ENCODE measurements around the gene CCT7. TPM values are rescaled to one million over a fixed set of nuclear protein-coding genes. Genes with fewer than 3 reads are reported as not detected.

CCT7 gene
- total RNA-seq, 1 donor from 2014 or later: 111 TPM

GRCh38 chr2:73225513-73226360 lies 8.4 kb upstream of the CCT7 start:
- no peak for DNase-seq (ENCODE audit: low spot score)

DNA sequence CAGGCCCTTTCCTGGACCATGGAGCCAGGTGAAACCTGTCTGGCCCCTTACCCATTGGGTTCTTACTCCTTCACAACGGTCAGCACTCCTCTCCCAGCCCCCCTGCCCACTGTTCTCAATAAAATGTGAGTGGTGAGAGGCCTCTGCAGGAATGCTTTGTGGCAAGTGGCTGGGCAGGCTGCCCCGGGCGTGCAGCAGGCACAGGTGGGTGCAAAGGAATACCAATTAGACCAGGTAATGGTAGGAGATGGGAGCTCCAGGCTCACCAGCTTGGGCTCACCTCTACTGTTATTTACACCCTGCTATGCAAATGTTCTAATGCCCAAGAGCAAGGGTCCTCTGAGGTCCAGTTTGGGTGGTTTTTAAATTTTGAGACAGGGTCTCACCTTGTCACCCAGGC lies 7.0 kb upstream of the CCT7 start:
- no peak for DNase-seq (ENCODE audit: low spot score)

DNA sequence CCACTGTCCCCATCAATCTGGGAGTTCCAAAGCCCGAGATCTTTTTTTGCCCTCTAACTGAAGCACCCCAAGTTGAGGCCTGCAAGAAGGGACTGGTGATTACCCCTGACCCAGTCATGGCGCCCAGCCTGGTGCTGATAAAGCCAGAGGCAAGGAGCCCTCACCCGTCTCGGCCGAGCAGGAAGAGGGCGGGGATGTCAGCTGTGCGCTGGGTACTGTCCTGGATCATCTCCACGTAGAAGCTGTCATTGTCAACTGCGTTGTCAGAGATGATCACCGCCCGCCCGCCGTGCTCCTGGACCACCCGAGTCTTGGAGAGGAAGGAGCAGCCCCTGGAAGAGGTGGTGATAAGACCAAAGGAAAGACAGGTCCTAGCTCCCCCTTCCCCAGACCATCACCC lies 5.5 kb upstream of the CCT7 start:
- no peak for DNase-seq (ENCODE audit: low spot score)

DNA sequence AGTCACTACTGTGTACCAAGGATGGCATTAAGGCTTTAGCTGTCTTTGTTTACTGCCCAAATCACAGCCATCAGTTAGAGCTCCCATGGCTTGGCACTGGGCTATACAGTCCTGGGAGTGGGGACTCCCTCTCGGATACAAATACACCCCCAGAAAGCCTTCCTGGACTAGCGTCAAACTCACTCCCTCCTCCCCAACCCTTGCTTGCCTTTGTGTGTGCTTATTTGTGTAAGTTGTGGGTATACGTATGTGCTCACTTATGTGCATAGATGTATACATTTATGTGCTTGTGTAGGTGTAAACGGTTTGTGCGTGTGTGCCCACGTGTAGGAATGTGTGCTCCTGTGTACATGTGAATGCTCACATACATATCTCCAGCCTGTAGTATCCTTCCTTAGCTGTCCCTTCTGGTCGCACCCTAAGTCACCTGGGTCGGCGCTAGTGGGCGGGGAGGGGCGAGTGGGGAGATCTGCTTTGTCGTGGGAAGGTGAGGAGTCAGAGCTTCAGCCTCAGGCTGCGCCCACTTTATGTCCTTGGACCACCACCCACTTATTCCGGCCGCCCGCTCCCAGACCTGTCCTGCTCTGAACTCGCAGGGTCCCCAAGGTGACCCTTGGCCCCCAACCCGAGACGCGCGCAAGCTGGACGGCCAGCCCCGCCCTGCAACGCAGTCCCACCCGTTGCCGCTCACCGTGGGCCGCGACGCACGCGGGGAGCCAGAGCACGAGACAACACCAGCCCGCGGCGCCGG lies 1.5 kb upstream of the CCT7 start:
- DNase-seq (ENCODE audit: low spot score): no peak

DNA sequence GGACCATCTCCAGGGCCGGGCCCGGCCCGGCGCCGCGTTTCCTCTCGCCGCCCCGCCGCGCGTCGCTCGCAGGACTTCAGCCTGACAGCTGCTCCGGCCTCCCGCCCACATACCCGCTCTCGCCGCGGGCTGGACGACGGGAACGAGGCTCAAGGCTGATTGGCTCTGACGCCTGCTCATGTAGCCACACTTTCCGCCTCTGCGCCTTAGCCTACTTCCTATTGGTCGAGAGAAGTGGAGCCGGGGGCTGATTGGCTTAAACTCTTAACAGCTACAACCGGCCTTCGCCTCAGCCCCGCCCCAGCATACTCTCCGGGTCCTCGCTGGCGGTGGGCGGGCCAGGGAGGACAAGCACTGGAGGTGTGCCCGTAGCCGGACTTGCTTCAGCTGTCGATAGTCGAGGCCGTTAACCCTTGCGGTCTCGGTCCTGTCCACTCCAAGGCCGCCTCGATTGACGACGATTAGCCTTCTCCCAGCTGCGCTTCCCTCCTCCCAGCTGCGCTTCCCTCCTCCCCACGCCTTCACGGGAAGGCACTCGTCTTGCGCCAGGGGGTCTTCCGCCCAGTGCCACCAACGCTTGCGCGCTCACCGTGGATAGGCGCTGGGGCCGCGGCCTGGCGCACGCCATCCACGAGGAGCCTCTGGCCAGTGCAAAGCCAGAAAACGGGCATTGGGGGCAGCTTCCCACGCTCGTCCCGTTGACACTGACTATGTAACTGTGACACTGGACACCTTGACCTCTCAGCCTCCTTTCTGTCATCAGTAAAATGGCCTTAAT lies 765 bp upstream of the CCT7 start, which contains the start of gene PRADC1:
Gene PRADC1, minus strand, starts transcription at position 86 of the 778 bp plus-strand sequence. Its CDS starts 79 bp downstream, at position 7.
- DNase-seq (ENCODE audit: low spot score): peak; percentile 100

DNA sequence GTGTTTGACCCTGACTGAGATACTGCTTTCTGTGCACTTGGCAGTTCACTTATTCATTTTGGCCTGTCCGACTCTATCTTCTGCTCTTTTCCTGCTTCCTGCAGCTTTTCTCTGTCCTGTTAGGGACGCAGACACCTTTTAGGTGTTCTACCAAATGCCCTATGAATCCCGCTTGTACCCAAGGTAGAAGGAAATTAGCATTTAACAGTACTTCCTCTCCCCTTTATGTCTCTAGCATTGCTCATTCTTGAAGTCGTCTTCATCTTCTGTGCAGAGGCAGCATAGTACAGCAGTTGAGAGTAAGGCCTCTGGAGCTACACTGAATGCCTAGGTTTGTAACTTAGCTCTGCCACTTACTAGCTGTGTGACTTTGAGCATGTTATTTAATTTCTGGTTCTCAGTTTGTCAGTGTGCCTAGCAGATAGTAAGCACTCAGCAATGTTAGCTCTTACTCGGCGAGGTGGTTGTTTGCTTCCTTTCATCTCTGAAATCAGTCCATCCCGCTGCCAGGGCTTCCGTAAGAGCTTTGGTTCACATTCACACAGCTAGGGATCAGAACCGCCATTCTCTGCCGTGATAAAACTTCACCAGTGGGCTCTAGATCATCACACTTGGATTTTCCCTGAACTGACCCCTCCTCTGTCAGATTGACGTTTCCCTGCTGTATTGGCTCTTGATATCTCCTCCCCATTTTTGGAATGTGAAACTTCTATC lies 1.4 kb downstream of the CCT7 start:
- no peak for DNase-seq (ENCODE audit: low spot score)

- DNase-seq (ENCODE audit: low spot score): no peak
These were observed 3.1 kb downstream of the CCT7 start for GRCh38 chr2:73237168-73237567.

DNA sequence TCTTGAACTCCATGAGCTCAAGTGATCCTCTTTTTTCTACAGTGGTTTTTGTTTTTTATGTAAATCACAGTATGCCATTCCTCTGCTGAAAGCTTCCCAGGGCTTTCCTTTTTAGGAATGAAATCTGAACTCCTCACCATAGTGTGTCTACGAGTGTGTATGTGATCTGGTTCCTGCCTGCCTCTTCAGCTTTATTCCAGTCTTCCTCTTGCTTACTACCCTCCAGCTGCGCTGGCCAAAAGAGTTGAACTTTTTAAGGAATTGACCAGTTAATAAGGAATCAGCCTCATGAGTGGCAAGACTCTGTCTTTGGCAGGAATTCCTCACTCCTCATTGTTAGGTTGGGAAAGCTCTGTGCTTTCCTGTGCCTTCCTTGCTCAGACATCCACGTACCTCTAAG lies 4.0 kb downstream of the CCT7 start:
- DNase-seq (ENCODE audit: low spot score): no peak

DNA sequence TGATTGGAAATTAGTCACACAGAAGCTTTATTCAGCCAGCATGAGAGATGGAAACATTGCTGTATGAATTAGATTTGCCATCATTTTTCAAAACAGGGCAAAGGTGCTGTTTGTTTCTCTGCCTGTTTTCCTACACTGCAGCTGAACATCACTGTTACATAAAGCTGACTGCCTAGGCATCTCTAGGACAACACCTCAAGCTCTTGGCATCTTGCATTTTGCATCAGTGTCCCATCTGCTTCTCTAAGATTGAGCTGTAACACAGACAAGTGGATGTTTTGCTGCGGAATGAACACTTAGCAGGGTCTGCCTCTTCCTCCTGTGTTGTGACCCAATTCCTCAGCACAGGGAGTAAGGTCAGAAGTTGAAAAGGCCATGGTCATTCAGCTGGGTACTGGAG lies 4.9 kb downstream of the CCT7 start:
- no peak for DNase-seq (ENCODE audit: low spot score)

- no peak for DNase-seq (ENCODE audit: low spot score)
These were observed 5.7 kb downstream of the CCT7 start for GRCh38 chr2:73239776-73240175.

- DNase-seq (ENCODE audit: low spot score): no peak
These were observed 9.9 kb downstream of the CCT7 start for GRCh38 chr2:73243884-73244570.

GRCh38 chr2:73244580-73244979 lies 10.5 kb downstream of the CCT7 start:
- no peak for DNase-seq (ENCODE audit: low spot score)

GRCh38 chr2:73246850-73247249 lies 12.7 kb downstream of the CCT7 start:
- no peak for DNase-seq (ENCODE audit: low spot score)

DNA sequence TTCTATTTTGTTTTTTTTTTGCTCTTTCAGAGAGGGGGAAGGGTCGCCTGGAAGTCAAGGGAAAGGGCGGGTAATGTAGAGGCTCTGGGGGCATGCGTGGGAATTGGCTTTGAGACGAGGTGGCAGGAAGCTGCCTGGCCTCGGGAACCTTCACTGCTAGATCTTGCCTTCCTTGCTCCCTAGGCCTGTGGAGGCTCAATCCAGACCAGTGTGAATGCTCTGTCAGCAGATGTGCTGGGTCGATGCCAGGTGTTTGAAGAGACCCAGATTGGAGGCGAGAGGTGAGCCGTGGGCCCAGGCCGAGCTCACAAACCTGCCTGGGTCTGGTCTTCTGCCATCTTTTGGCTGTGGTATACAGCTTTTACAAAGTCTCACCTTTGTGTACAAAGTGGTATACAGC lies 15.5 kb downstream of the CCT7 start:
- DNase-seq (ENCODE audit: low spot score): no peak

GRCh38 chr2:73250872-73251846 lies 17.1 kb downstream of the CCT7 start:
- no peak for DNase-seq (ENCODE audit: low spot score)

DNA sequence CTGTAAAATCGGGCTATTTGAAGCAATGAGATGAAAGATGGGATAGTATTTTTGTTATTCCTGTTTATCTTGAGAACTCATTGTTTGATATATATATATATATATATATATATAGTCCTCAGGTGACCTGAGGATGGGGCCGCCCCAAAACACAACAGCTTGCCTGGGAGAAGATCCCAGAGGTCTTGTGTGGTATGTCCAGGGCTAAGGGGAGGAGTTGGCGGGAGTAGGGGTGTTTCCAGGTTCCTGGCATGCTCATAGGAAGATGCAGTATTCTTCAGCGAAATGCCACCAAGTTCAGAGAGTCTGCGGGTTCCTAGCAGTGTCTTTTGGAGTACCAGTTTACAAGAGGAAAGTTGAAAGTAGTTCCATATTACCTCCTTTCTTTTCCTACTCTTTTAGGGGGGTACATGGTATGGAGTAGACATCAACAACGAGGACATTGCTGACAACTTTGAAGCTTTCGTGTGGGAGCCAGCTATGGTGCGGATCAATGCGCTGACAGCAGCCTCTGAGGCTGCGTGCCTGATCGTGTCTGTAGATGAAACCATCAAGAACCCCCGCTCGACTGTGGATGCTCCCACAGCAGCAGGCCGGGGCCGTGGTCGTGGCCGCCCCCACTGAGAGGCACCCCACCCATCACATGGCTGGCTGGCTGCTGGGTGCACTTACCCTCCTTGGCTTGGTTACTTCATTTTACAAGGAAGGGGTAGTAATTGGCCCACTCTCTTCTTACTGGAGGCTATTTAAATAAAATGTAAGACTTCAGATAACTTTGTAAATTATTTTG lies 18.3 kb downstream of the CCT7 start:
- no peak for DNase-seq (ENCODE audit: low spot score)

GRCh38 chr2:73253400-73253799 lies 19.3 kb downstream of the CCT7 start:
- DNase-seq (ENCODE audit: low spot score): no peak

- no peak for DNase-seq (ENCODE audit: low spot score)
These were observed 19.8 kb downstream of the CCT7 start for GRCh38 chr2:73253901-73254300.

Data from umbilical cord (tissue), 2 donors.